ENCODE results near the gene TRMU. TPM values are rescaled to one million over a fixed set of nuclear protein-coding genes. Genes with fewer than 3 reads are reported as not detected.

The TRMU gene
- total RNA-seq, 1 experiment from 2014 or later = 73.9 TPM

GRCh38 chr22:46377525-46378425 is 42.3 kb downstream of the TRMU start:
- intact Hi-C loops (cut with micrococcal nuclease; ENCODE audit: unreplicated experiment) = loop anchor here (1.0 to 5.0 kb wide), 3 partner anchors 7 to 151 kb away; no protein-coding TSS in a partner anchor
- Histone ChIP-seq H3K4me1 (peaks cover 40% of the 10 kb centered on the region), H3K36me3 (ENCODE audit: control insufficient read depth, insufficient read depth, low read length) (0 out of 2 replicates have a peak, but pooled peaks cover 2% of the 10 kb centered on the region), H3K4me3 (ENCODE audit: low read depth, low read length) (peak overlapping the region; percentile 21), H3K9me3 (peaks cover 13% of the 10 kb centered on the region), H3K27me3 (replicated peaks; ENCODE audit: control insufficient read depth, insufficient read depth, low read length) (no peaks in the 10 kb centered on the region)
- Mint-ChIP-seq H3K27ac (ENCODE audit: unreplicated experiment) (peak overlapping the region; percentile 99), H3K4me3 (ENCODE audit: unreplicated experiment) (peak overlapping the region; percentile 76), H3K36me3 (ENCODE audit: insufficient read depth, unreplicated experiment) (peaks cover 67% of the 10 kb centered on the region), H3K9me3 (ENCODE audit: unreplicated experiment) (peaks cover 23% of the 10 kb centered on the region), H3K4me1 (ENCODE audit: low read depth, unreplicated experiment) (peaks cover 47% of the 10 kb centered on the region), H3K27me3 (ENCODE audit: insufficient read depth, unreplicated experiment) (no peaks in the 10 kb centered on the region)
- DNase-seq = peak; percentile 96 to 98
- ChIA-PET CTCF (interaction anchor here (0.6 to 2.1 kb wide), 5 partner anchors 10 to 165 kb away, joined by 3 to 17 read pairs (median 4); partner anchors contain the start of gene TRMU), POLR2A (interaction anchor here (0.5 to 0.7 kb wide), 3 partner anchors 28 to 292 kb away, joined by 3 read pairs; no protein-coding TSS in a partner anchor)
- no TSS peak for BruUV-seq (replicated peaks)
- no peak for TF ChIP-seq CTCF (IDR thresholded peaks at IDR 0.05; ENCODE audit: insufficient read depth in 1 of 2, low read depth in 1 of 2, low read length in 1 of 2, severe bottlenecking in 1 of 2, unreplicated experiment in 1 of 2)

- TF ChIP-seq CTCF (IDR thresholded peaks at IDR 0.05; ENCODE audit: insufficient read depth in 1 of 2, low read depth in 1 of 2, low read length in 1 of 2, severe bottlenecking in 1 of 2, unreplicated experiment in 1 of 2) = no peak
- TSS peak; percentile 85 for BruUV-seq (replicated peaks)
- Histone ChIP-seq H3K4me3 (ENCODE audit: low read depth, low read length) (no peak overlapping the region), H3K9me3 (peaks cover 13% of the 10 kb centered on the region), H3K27me3 (replicated peaks; ENCODE audit: control insufficient read depth, insufficient read depth, low read length) (no peaks in the 10 kb centered on the region), H3K4me1 (peaks cover 40% of the 10 kb centered on the region), H3K36me3 (ENCODE audit: control insufficient read depth, insufficient read depth, low read length) (0 out of 2 replicates have a peak, but pooled peaks cover 2% of the 10 kb centered on the region)
- H3K36me3 Mint-ChIP-seq (ENCODE audit: insufficient read depth, unreplicated experiment) = peaks cover 69% of the 10 kb centered on the region
- H3K27ac Mint-ChIP-seq (ENCODE audit: unreplicated experiment) = peak overlapping the region; percentile 99
- ChIA-PET POLR2A (interaction anchor here (0.5 to 0.7 kb wide), 2 partner anchors 28 to 293 kb away, joined by 3 read pairs; no protein-coding TSS in a partner anchor), CTCF (interaction anchor here (0.6 to 2.1 kb wide), 5 partner anchors 11 to 164 kb away, joined by 3 to 17 read pairs (median 4); partner anchors contain the start of gene TRMU)
- intact Hi-C loops (cut with micrococcal nuclease; ENCODE audit: unreplicated experiment) = loop anchor here (1.0 to 5.0 kb wide), 2 partner anchors 8 to 54 kb away; no protein-coding TSS in a partner anchor
- peak overlapping the region; percentile 76 for H3K4me3 Mint-ChIP-seq (ENCODE audit: unreplicated experiment)
- peaks cover 23% of the 10 kb centered on the region for H3K9me3 Mint-ChIP-seq (ENCODE audit: unreplicated experiment)
- H3K4me1 Mint-ChIP-seq (ENCODE audit: low read depth, unreplicated experiment) = peaks cover 47% of the 10 kb centered on the region
- no peaks in the 10 kb centered on the region for H3K27me3 Mint-ChIP-seq (ENCODE audit: insufficient read depth, unreplicated experiment)
- DNase-seq = peak in 1 of 2 experiments; percentile 39
Measured at GRCh38 chr22:46378426-46379065, 43.0 kb downstream of the TRMU start.

Data from Caco-2 (cell line).